H1 (cell line): ENCODE measurements around the gene SH3BGRL3. TPM values are rescaled to one million over a fixed set of nuclear protein-coding genes. Genes with fewer than 3 reads are reported as not detected.

Experiments
- CTCF ChIA-PET: fragments of 300-600 bp; sonication (Branson Sonifier 250); formaldehyde crosslinking; loops from one replicate; lab custom pipeline; 2021; ENCODE audit not compliant: partially characterized antibody; lab: Charles Lee
- POLR2A ChIA-PET: fragments of 300-600 bp; sonication (Branson Sonifier 250); formaldehyde crosslinking; loops from one replicate; lab custom pipeline; 2021; ENCODE audit warnings: inconsistent platforms; ENCODE audit not compliant: partially characterized antibody; lab: Charles Lee
- DNase-seq, 2 experiments: peaks; one replicate each; pipeline versions ENCODE4 v3.0.0 to v3.0.0-alpha.2; 2010 to 2022; ENCODE audit warnings: low spot score in 2 of 2, low read depth in 1 of 2, mixed read lengths in 1 of 2
- FAIRE-seq: peaks from 2 replicates; lab custom pipeline; 2011; peaks lifted over from hg19 to GRCh38; lab: Jason Lieb, UNC
- H2AFZ ChIP-seq: 2 replicates; pipeline ENCODE4 v1.8.1; 2012; ENCODE audit warnings: low read length, inconsistent platforms
- H2AK5ac ChIP-seq: 2 replicates; pipeline ENCODE4 v1.6.1; 2013; ENCODE audit warnings: low read depth, low read length
- H2BK120ac ChIP-seq: replicated peaks from 2 replicates; pipeline ENCODE3; 2013; ENCODE audit warnings: low read depth, low read length, inconsistent platforms
- H2BK12ac ChIP-seq: 2 replicates; pipeline ENCODE4 v1.6.1; 2013; ENCODE audit warnings: low read depth, low read length
- H2BK15ac ChIP-seq: 2 replicates; pipeline ENCODE4 v1.6.1; 2013; ENCODE audit warnings: low read length
- H2BK20ac ChIP-seq: 2 replicates; pipeline ENCODE4 v1.6.1; 2013; ENCODE audit warnings: low read length
- H2BK5ac ChIP-seq: 2 replicates; pipeline ENCODE4 v1.6.1; 2013; ENCODE audit warnings: low read depth, low read length
- H3K14ac ChIP-seq: 2 replicates; pipeline ENCODE4 v1.6.1; 2013; ENCODE audit warnings: inconsistent platforms; ENCODE audit not compliant: insufficient read length
- H3K18ac ChIP-seq: 2 replicates; pipeline ENCODE4 v1.6.1; 2013; ENCODE audit warnings: low read length; ENCODE audit errors: extremely low read depth
- H3K23ac ChIP-seq: 2 replicates; pipeline ENCODE4 v1.6.1; 2013; ENCODE audit warnings: inconsistent platforms; ENCODE audit not compliant: insufficient read length
- H3K23me2 ChIP-seq: 2 replicates; pipeline ENCODE4 v1.6.1; 2013; ENCODE audit warnings: low read depth, low read length
- H3K27ac ChIP-seq: 2 replicates; pipeline ENCODE4 v1.6.1; 2011; ENCODE audit warnings: low read depth, low read length, inconsistent platforms
- H3K27me3 ChIP-seq, 4 experiments: replicated peaks in 1 of 4; 1 replicate in 1 of 4; 2 replicates in 3 of 4; pipeline versions ENCODE4 v1.6.1 to v1.8.1; 2011 to 2013; ENCODE audit warnings: low read length in 3 of 4, mild to moderate bottlenecking in 3 of 4, inconsistent platforms in 2 of 4, mixed read lengths in 2 of 4, moderate library complexity in 1 of 4; ENCODE audit not compliant: control insufficient read depth in 3 of 4, insufficient read depth in 3 of 4; ENCODE audit errors: extremely low read depth in 1 of 4
- H3K36me3 ChIP-seq, 4 experiments: 2 replicates each; pipeline versions ENCODE4 v1.6.1 to v1.8.1; 2011 to 2013; ENCODE audit warnings: mild to moderate bottlenecking in 4 of 4, low read length in 3 of 4, moderate library complexity in 2 of 4, control low read depth in 1 of 4, inconsistent platforms in 1 of 4; ENCODE audit not compliant: insufficient read depth in 4 of 4, control insufficient read depth in 2 of 4
- H3K4ac ChIP-seq: replicated peaks from 2 replicates; pipeline ENCODE3; 2013; ENCODE audit warnings: low read length, low read depth, mixed read lengths, inconsistent platforms; ENCODE audit not compliant: insufficient read length
- H3K4me1 ChIP-seq, 4 experiments: replicated peaks in 1 of 4; 1 replicate in 1 of 4; 2 replicates in 3 of 4; pipeline versions ENCODE4 v1.6.1 to v1.8.1; 2011 to 2013; ENCODE audit warnings: low read length in 3 of 4, inconsistent platforms in 2 of 4, mixed read lengths in 1 of 4; ENCODE audit not compliant: insufficient read depth in 4 of 4, control insufficient read depth in 3 of 4
- H3K4me2 ChIP-seq, 2 experiments: 2 replicates each; pipeline versions ENCODE4 v1.6.1 to v1.8.1; 2011 to 2013; ENCODE audit warnings: low read depth in 2 of 2, low read length in 2 of 2, control low read depth in 1 of 2, inconsistent platforms in 1 of 2, mild to moderate bottlenecking in 1 of 2; ENCODE audit not compliant: insufficient read depth in 1 of 2
- H3K4me3 ChIP-seq, 4 experiments: fragments of 200-600, 300-600 bp in 1 of 4; sonication (generic), shearing (Covaris generic), sonication (Bioruptor Twin) in 1 of 4; 2 replicates each; pipeline versions ENCODE4 v1.5.1 to v1.8.1; 2011 to 2016; ENCODE audit warnings: low read length in 4 of 4, low read depth in 3 of 4, control low read depth in 2 of 4, inconsistent platforms in 2 of 4, mild to moderate bottlenecking in 2 of 4, mixed read lengths in 1 of 4, moderate library complexity in 1 of 4; ENCODE audit not compliant: insufficient read depth in 2 of 4; ENCODE audit errors: extremely low read depth in 1 of 4
- H3K56ac ChIP-seq: replicated peaks from 2 replicates; pipeline ENCODE3; 2013; ENCODE audit warnings: low read depth, mild to moderate bottlenecking, mixed read lengths, low read length, inconsistent platforms; ENCODE audit not compliant: insufficient read length
- H3K79me1 ChIP-seq: 2 replicates; pipeline ENCODE4 v1.6.1; 2013; ENCODE audit warnings: low read depth, low read length, control low read depth
- H3K79me2 ChIP-seq, 2 experiments: 2 replicates each; pipeline versions ENCODE4 v1.6.1 to v1.8.1; 2012 to 2013; ENCODE audit warnings: low read length in 2 of 2, mild to moderate bottlenecking in 2 of 2, inconsistent platforms in 1 of 2; ENCODE audit not compliant: insufficient read depth in 2 of 2, control insufficient read depth in 1 of 2
- H3K9ac ChIP-seq, 4 experiments: replicated peaks in 1 of 4; 1 replicate in 1 of 4; 2 replicates in 3 of 4; pipeline versions ENCODE4 v1.6.1 to v1.8.1; 2011 to 2013; ENCODE audit warnings: low read depth in 3 of 4, low read length in 3 of 4, control low read depth in 2 of 4, mild to moderate bottlenecking in 2 of 4, moderate library complexity in 2 of 4, inconsistent platforms in 1 of 4; ENCODE audit errors: extremely low read depth in 1 of 4
- H3K9me3 ChIP-seq, 2 experiments: 2 replicates each; pipeline versions ENCODE4 v1.6.1 to v1.8.1; 2012 to 2013; ENCODE audit warnings: mild to moderate bottlenecking in 2 of 2, moderate library complexity in 2 of 2, control low read depth in 1 of 2, inconsistent platforms in 1 of 2, low read depth in 1 of 2, low read length in 1 of 2, mixed read lengths in 1 of 2; ENCODE audit not compliant: insufficient read depth in 2 of 2
- H4K20me1 ChIP-seq, 2 experiments: replicated peaks in 1 of 2; 2 replicates each; pipeline versions ENCODE3 to v1.8.1; 2011 to 2013; ENCODE audit warnings: inconsistent platforms in 2 of 2, low read length in 2 of 2, mild to moderate bottlenecking in 1 of 2; ENCODE audit not compliant: insufficient read depth in 2 of 2, control insufficient read depth in 1 of 2
- H4K5ac ChIP-seq: 2 replicates; pipeline ENCODE4 v1.6.1; 2013; ENCODE audit warnings: low read length, low read depth, mixed read lengths, inconsistent platforms; ENCODE audit not compliant: insufficient read length
- H4K8ac ChIP-seq: 2 replicates; pipeline ENCODE4 v1.8.0; 2013; ENCODE audit warnings: mild to moderate bottlenecking, moderate library complexity, low read length, inconsistent platforms; ENCODE audit not compliant: insufficient read depth; ENCODE audit errors: extremely low read depth
- H4K91ac ChIP-seq: replicated peaks from 2 replicates; pipeline ENCODE3; 2013; ENCODE audit warnings: low read length, mixed read lengths, inconsistent platforms; ENCODE audit not compliant: insufficient read length
- BACH1 ChIP-seq: IDR thresholded peaks from 2 replicates; pipeline ENCODE4 v1.6.1; 2012; ENCODE audit warnings: low read length, improper control_type of control experiment
- EGR1 ChIP-seq: IDR thresholded peaks from 2 replicates; pipeline ENCODE4 v1.6.1; 2011; ENCODE audit warnings: low read depth, low read length, borderline replicate concordance
- GABPA ChIP-seq: IDR thresholded peaks from 2 replicates; pipeline ENCODE4 v1.6.1; 2011; ENCODE audit warnings: mild to moderate bottlenecking, low read length, moderate library complexity, borderline replicate concordance; ENCODE audit not compliant: insufficient read depth
- SIN3A ChIP-seq, 2 experiments: IDR thresholded peaks in 1 of 2; conservative IDR thresholded peaks in 1 of 2; 2 replicates each; pipeline ENCODE4 v1.6.1; 2011 to 2012; ENCODE audit warnings: low read length in 2 of 2, improper control_type of control experiment in 1 of 2, low read depth in 1 of 2, mild to moderate bottlenecking in 1 of 2
- SP1 ChIP-seq: IDR thresholded peaks from 2 replicates; pipeline ENCODE4 v1.6.1; 2011; ENCODE audit warnings: low read depth, low read length
- SP4 ChIP-seq: IDR thresholded peaks from 2 replicates; pipeline ENCODE4 v1.6.1; 2012; ENCODE audit warnings: low read length, inconsistent platforms
- WGBS, 2 experiments: shearing (Covaris generic) in 1 of 2; methylation state at CpG; one replicate each; pipeline versions ENCODE4 v1.1.6 to v1.1.7; 2013 to 2015; ENCODE audit warnings: low lambda C conversion rate in 2 of 2, mixed read lengths in 2 of 2, inconsistent platforms in 1 of 2, low coverage in 1 of 2, missing lambda C conversion rate in 1 of 2; ENCODE audit not compliant: insufficient replicate concordance in 2 of 2, insufficient coverage in 1 of 2, insufficient read length in 1 of 2; ENCODE audit errors: extremely low coverage in 1 of 2, missing lambda C conversion rate in 1 of 2; 5-methylcytosine and 5-hydroxymethylcytosine counted together
- polyA plus RNA-seq, 7 experiments: library from polyadenylated mRNA; depleted of rRNA in 3 of 7; stranded (reverse) in 5 of 7; unstranded in 2 of 7; fragments of >200 nt in 5 of 7; fragments of 200-250 nt in 2 of 7; gene quantifications; 1 replicate in 5 of 7; 2 replicates in 1 of 7; 4 replicates in 1 of 7; pipeline versions ENCODE4 v1.2.1 to v1.2.3, GENCODE V29; 2011 to 2013; ENCODE audit warnings: missing spikeins in 2 of 7, mixed read lengths in 2 of 7
- total RNA-seq: library from RNA; stranded (reverse); fragmentation: NEBNext Ultra II Directional; extraction: Animal tissue kit (Norgen Biotek cat#: 25700); gene quantifications from 2 replicates; pipeline ENCODE4 v1.2.1, GENCODE V29; 2021
- TF ChIP-seq, protein P1 (sequence below): IDR thresholded peaks from 2 replicates; pipeline ENCODE4 v1.6.1; 2012; ENCODE audit warnings: low read length, inconsistent platforms
- TF ChIP-seq, protein P2 (sequence below), 3 experiments: IDR thresholded peaks; 1 replicate in 2 of 3; 2 replicates in 1 of 3; pipeline versions ENCODE4 v1.5.1 to v1.6.1; 2011; ENCODE audit warnings: low read length in 3 of 3, mild to moderate bottlenecking in 3 of 3, inconsistent platforms in 2 of 3, low read depth in 1 of 3, moderate library complexity in 1 of 3; ENCODE audit not compliant: insufficient read depth in 1 of 3; ENCODE audit errors: control extremely low read depth in 1 of 3

The SH3BGRL3 gene
- total and polyA plus RNA-seq, 2 of the 8 experiments (the other 6 are each of a cell fraction or from before 2014, with no cell fraction given), result 77.8 to 107 TPM

DNA sequence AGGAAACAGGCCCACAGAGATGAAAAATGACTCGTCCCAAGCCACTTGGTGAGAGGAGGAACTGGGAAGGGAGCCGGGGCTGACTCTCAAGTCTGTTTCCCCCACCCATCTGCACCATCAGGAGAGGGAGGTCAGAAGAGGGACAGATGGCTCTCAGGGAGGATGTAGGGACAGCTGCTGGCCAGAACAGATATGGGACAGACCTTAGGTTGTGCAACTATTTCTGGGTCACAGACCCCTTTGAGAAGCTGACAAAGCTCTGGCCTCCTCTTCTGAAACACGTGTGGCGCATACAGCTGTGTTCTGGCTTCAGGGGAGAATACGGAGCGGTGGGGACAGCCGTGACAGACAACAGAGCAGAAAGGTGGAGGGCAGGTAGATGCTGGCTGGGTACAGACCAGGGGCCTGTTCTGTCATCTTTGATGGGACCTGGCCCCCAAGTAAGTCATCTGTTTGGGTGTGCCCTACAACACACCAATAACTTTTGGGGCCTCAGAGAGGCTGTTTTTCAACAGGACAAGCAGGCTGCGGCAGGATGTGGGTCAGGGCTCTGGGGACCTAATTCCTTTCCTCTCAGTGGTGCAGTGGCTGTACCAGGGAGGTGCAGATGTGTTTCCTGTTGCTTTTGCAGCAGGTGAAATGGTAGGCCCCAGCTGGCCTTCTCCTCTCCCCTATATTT, 7.3 kb downstream of the SH3BGRL3 start:
- H3K14ac ChIP-seq, result no peak overlapping the region
- no peak overlapping the region for H3K4ac ChIP-seq
- no peak overlapping the region for H3K27ac ChIP-seq
- H3K4me3 ChIP-seq, result no peak overlapping the region
- H4K91ac ChIP-seq, result no peak overlapping the region
- CTCF ChIA-PET, result interaction anchor here (1.5 to 39.7 kb wide), 12 partner anchors 11 to 213 kb away, joined by 4 to 1530 read pairs (median 23); partner anchors contain the start of genes CD52, CRYBG2 and UBXN11
- no peak overlapping the region for H2BK12ac ChIP-seq
- H3K79me1 ChIP-seq, result no peaks in the 10 kb centered on the region
- no peak overlapping the region for H4K5ac ChIP-seq
- no peak overlapping the region; a peak in 1 of 7 replicates for H3K9ac ChIP-seq
- 93% methylated on average over 8 of the region's 8 CpGs; no CpG with 5 or more reads in 1 of the 2 experiments for WGBS, 2 experiments
- H3K56ac ChIP-seq, result no peak overlapping the region
- H3K79me2 ChIP-seq, result no peaks in the 10 kb centered on the region
- no peaks in the 10 kb centered on the region for H3K27me3 ChIP-seq
- no peak overlapping the region for H2BK15ac ChIP-seq
- H3K36me3 ChIP-seq, result no peaks in the 10 kb centered on the region
- no peak overlapping the region for H2AFZ ChIP-seq
- POLR2A ChIA-PET, result interaction anchor here (1.1 to 3.2 kb wide), 2 partner anchors 18 to 32 kb away, joined by 3 to 27 read pairs; partner anchors contain the start of gene CD52
- H2AK5ac ChIP-seq, result no peak overlapping the region
- peaks cover 0 to 7% of the 10 kb centered on the region in 2 experiments for H4K20me1 ChIP-seq
- no peak overlapping the region for H2BK20ac ChIP-seq
- peaks cover 0 to 35% (median 24%) of the 10 kb centered on the region in 4 experiments; a peak in 6 of 7 replicates for H3K4me1 ChIP-seq
- no peak overlapping the region for H4K8ac ChIP-seq
- H3K18ac ChIP-seq, result no peak overlapping the region
- DNase-seq (no peak), FAIRE-seq (no peak)
- H3K23ac ChIP-seq, result no peak overlapping the region
- H3K23me2 ChIP-seq, result peaks cover 2% of the 10 kb centered on the region; the same call in 1 of the 2 replicates
- no peaks in the 10 kb centered on the region for H3K9me3 ChIP-seq
- no peak overlapping the region for H2BK120ac ChIP-seq
- no peak overlapping the region for H3K4me2 ChIP-seq
- H2BK5ac ChIP-seq, result no peak overlapping the region
- TF ChIP-seq EGR1, result no peak
- no peak for TF ChIP-seq SIN3A (conservative IDR thresholded peaks at IDR 0.05 in 1 of 2, IDR thresholded peaks at IDR 0.05 in 1 of 2; ENCODE audit: low read depth in 1 of 2, low read length in 2 of 2)
- no peak for TF ChIP-seq BACH1
- no peak for TF ChIP-seq SP1
- TF ChIP-seq GABPA, result no peak
- TF ChIP-seq, protein P1, sequence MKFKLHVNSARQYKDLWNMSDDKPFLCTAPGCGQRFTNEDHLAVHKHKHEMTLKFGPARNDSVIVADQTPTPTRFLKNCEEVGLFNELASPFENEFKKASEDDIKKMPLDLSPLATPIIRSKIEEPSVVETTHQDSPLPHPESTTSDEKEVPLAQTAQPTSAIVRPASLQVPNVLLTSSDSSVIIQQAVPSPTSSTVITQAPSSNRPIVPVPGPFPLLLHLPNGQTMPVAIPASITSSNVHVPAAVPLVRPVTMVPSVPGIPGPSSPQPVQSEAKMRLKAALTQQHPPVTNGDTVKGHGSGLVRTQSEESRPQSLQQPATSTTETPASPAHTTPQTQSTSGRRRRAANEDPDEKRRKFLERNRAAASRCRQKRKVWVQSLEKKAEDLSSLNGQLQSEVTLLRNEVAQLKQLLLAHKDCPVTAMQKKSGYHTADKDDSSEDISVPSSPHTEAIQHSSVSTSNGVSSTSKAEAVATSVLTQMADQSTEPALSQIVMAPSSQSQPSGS, result no peak
- no peak for TF ChIP-seq SP4
- TF ChIP-seq, protein P2, sequence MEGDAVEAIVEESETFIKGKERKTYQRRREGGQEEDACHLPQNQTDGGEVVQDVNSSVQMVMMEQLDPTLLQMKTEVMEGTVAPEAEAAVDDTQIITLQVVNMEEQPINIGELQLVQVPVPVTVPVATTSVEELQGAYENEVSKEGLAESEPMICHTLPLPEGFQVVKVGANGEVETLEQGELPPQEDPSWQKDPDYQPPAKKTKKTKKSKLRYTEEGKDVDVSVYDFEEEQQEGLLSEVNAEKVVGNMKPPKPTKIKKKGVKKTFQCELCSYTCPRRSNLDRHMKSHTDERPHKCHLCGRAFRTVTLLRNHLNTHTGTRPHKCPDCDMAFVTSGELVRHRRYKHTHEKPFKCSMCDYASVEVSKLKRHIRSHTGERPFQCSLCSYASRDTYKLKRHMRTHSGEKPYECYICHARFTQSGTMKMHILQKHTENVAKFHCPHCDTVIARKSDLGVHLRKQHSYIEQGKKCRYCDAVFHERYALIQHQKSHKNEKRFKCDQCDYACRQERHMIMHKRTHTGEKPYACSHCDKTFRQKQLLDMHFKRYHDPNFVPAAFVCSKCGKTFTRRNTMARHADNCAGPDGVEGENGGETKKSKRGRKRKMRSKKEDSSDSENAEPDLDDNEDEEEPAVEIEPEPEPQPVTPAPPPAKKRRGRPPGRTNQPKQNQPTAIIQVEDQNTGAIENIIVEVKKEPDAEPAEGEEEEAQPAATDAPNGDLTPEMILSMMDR (IDR thresholded peaks at IDR 0.05; ENCODE audit: control extremely low read depth in 1 of 3, insufficient read depth in 1 of 3, low read depth in 1 of 3, low read length in 3 of 3), result no peak
